IPS-15b (cell line): ENCODE data around the gene PDE11A.

Source experiments
- H3K27me3 ChIP-seq: one replicate; pipeline ENCODE4 v1.6.1; 2013; ENCODE audit warnings: low read length; ENCODE audit not compliant: control insufficient read depth, insufficient read depth
- H3K36me3 ChIP-seq: one replicate; pipeline ENCODE4 v1.6.1; 2013; ENCODE audit warnings: low read length; ENCODE audit not compliant: control insufficient read depth, insufficient read depth
- H3K4me1 ChIP-seq: one replicate; pipeline ENCODE4 v1.6.1; 2013; ENCODE audit warnings: mild to moderate bottlenecking, low read length; ENCODE audit not compliant: control insufficient read depth, insufficient read depth
- H3K4me3 ChIP-seq: one replicate; pipeline ENCODE4 v1.5.1; 2013; ENCODE audit warnings: low read depth, low read length
- H3K9ac ChIP-seq: one replicate; pipeline ENCODE4 v1.6.1; 2013; ENCODE audit warnings: low read depth, mild to moderate bottlenecking, low read length
- H3K9me3 ChIP-seq: one replicate; pipeline ENCODE4 v1.6.1; 2013; ENCODE audit warnings: mild to moderate bottlenecking, low read length; ENCODE audit not compliant: control insufficient read depth, insufficient read depth

The PDE11A gene

GRCh38 chr2:177618255-177619253 lies 454.0 kb downstream of the PDE11A start:
- peak overlapping the region; percentile 95 for H3K9ac ChIP-seq
- no peaks in the 10 kb centered on the region for H3K4me1 ChIP-seq
- H3K27me3 ChIP-seq, result no peaks in the 10 kb centered on the region
- H3K4me3 ChIP-seq, result peak overlapping the region; percentile 99
- no peaks in the 10 kb centered on the region for H3K36me3 ChIP-seq
- no peaks in the 10 kb centered on the region for H3K9me3 ChIP-seq

DNA sequence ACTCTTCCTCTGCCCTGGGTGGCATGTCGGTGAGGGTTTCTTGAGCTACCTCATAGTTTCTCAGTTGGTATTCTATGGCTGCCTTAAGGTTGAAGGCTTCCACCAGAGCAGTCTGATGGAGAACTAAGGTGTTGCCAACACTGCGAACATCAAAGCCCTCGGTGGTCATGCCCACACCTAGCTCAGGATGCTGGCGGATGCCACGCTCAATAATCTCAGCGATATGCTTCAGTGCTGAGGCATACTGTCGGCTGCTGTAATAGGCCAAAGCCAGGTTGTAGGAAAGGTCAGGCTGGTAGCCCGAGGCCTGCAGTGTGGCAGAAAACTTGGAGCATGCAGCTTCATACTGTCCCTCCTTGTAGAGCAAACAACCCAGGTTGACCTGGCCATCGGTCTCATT lies 454.7 kb downstream of the PDE11A start:
- Histone ChIP-seq H3K9ac (no peak overlapping the region), H3K4me1 (no peaks in the 10 kb centered on the region), H3K9me3 (no peaks in the 10 kb centered on the region), H3K4me3 (peak overlapping the region; percentile 99), H3K27me3 (no peaks in the 10 kb centered on the region), H3K36me3 (no peaks in the 10 kb centered on the region)

DNA sequence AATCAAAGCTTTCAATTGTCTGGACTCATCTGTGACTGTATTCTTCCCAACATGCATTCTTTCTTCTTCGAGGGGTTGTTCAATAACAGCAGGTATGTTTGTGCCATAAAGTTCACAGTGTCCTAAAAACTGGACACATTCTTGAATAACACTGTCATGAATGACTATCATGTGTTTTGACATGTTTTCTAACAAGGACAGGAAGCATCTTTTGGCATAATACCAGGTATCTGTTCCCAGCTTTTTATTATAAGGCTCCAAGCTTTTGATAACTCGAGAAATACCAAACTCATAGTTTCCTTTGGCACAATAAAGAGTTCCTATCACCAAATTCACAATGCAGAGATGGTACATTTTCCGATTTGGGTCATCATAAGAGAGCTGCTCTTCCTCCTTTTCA lies 455.8 kb downstream of the PDE11A start:
- Histone ChIP-seq H3K9me3 (no peaks in the 10 kb centered on the region), H3K27me3 (no peaks in the 10 kb centered on the region), H3K4me3 (no peak overlapping the region), H3K36me3 (no peaks in the 10 kb centered on the region), H3K4me1 (peaks cover 3% of the 10 kb centered on the region), H3K9ac (no peak overlapping the region)

DNA sequence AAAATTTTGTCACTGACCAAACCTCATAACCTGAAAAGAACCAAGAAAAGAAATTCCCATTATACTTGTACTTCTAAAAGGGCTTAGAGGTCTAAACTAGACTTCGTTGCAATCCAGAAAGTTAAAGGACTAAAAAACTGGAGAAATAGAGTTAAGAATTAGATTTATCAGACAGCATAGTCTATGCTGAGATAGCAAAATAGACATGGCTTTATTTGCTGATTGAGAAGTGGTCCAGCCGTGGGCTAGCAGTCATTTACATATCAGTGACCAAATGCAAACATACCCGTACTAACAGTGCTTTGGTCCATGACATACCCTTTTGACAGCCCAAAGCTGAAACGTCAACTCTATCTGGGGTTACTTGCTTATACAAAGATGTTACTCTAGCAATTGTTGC lies 456.5 kb downstream of the PDE11A start:
- Histone ChIP-seq H3K36me3 (no peaks in the 10 kb centered on the region), H3K27me3 (no peaks in the 10 kb centered on the region), H3K9me3 (no peaks in the 10 kb centered on the region), H3K4me3 (no peak overlapping the region), H3K9ac (no peak overlapping the region), H3K4me1 (peaks cover 9% of the 10 kb centered on the region)

- no peaks in the 10 kb centered on the region for H3K9me3 ChIP-seq
- no peaks in the 10 kb centered on the region for H3K36me3 ChIP-seq
- peaks cover 20% of the 10 kb centered on the region for H3K4me1 ChIP-seq
Measured at GRCh38 chr2:177612659-177613058, 459.9 kb downstream of the PDE11A start.

DNA sequence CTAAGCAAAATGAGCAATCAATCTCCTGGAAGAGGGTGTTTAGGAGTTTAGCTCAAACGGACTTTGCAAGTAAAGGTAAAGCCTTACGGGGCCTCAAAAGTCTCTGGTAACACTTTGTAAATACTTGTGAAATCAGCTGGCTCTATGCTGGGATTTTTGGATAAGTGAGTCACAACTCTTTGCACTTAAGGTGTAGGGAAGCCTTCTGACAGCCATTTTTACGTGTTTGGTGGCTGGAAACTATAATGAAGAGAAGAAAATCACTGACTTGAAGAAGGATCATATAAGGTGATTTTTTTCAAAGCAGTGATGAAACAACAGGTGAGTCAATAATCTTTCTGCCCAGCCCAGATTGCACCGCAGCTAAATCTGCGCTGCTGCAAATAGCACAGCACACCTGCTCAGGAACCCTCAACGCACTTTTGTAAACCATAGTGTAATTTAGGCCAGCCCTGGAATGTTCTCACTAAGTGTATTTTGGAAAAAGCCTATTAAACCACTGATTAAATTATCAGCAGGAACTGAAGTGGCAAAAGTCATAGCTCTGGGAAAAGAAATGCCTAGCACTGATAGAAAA lies 461.2 kb downstream of the PDE11A start:
- Histone ChIP-seq H3K4me1 (peaks cover 20% of the 10 kb centered on the region), H3K36me3 (no peaks in the 10 kb centered on the region), H3K27me3 (no peaks in the 10 kb centered on the region), H3K9ac (no peak overlapping the region), H3K4me3 (no peak overlapping the region), H3K9me3 (no peaks in the 10 kb centered on the region)

More at GRCh38 chr2:177612659-177613058, 459.9 kb downstream of the PDE11A start:
- Histone ChIP-seq H3K4me3 (no peak overlapping the region), H3K9ac (no peak overlapping the region), H3K27me3 (no peaks in the 10 kb centered on the region)

- Histone ChIP-seq H3K36me3 (no peaks in the 10 kb centered on the region), H3K9ac (no peak overlapping the region), H3K9me3 (no peaks in the 10 kb centered on the region), H3K4me3 (no peak overlapping the region), H3K4me1 (peaks cover 20% of the 10 kb centered on the region), H3K27me3 (no peaks in the 10 kb centered on the region)
Measured at GRCh38 chr2:177610813-177611212, 461.8 kb downstream of the PDE11A start.

DNA sequence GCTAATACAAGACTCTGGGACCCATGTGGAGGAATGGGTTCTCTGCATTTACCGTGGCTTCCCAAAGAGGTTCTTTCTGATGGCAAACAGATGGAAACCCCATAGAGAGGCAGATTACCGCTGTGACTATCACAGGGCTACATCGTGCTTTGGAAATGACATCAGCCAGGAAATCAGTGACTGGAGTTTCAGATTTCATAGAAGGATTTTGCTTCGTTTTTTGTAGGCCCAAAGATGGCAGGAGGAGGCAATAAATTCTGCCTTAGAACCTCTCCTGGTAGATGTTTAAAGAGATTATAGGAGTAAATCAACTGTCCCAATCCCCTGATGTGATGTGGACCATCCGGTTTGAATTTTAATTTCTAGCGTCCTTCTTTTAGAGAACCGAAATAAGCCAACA lies 465.9 kb downstream of the PDE11A start:
- H3K27me3 ChIP-seq, result no peaks in the 10 kb centered on the region
- H3K4me3 ChIP-seq, result no peak overlapping the region
- no peaks in the 10 kb centered on the region for H3K9me3 ChIP-seq
- peaks cover 16% of the 10 kb centered on the region for H3K4me1 ChIP-seq
- H3K36me3 ChIP-seq, result no peaks in the 10 kb centered on the region
- H3K9ac ChIP-seq, result no peak overlapping the region

DNA sequence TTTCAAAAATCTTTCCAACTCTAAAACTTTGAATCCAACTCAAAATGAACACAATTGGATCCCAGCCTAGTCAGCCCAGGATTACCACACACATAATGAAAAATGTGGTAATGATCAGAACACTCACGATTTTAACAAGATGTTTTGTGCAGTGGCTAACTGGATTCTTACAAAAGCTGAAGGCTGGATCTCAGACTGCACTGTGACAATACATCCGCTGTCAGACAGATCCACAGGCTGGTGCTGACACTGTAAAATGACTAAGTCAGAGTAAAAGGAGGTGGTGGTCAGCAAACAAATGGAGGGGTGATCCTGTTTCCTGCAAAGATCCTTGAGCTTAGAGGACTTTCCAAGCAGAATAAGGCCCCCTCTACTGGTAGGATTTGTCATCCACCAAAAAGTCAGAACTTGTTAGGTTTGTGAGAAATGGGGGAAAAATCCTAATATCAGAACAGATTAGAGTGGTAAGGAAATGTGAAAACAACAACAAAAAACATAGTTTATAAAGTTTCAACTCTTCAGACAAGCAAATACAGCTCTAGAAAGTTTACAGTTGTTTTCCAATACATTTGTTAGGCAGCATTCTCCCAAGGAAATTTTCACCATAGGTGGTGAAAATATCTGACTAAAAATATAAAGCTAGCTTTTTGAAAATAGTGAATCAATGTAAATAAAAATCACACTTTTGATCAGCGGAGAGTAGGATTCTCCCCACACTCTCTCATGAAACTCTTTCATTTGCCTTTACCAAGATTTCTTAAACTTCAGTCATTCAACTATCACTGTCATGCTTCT lies 468.1 kb downstream of the PDE11A start:
- H3K4me1 ChIP-seq, result no peaks in the 10 kb centered on the region
- no peaks in the 10 kb centered on the region for H3K9me3 ChIP-seq
- no peaks in the 10 kb centered on the region for H3K27me3 ChIP-seq
- no peaks in the 10 kb centered on the region for H3K36me3 ChIP-seq
- no peak overlapping the region for H3K4me3 ChIP-seq
- no peak overlapping the region for H3K9ac ChIP-seq

GRCh38 chr2:177603768-177604167 lies 468.8 kb downstream of the PDE11A start:
- Histone ChIP-seq H3K9me3 (no peaks in the 10 kb centered on the region), H3K9ac (no peak overlapping the region), H3K4me1 (no peaks in the 10 kb centered on the region), H3K36me3 (no peaks in the 10 kb centered on the region), H3K4me3 (no peak overlapping the region), H3K27me3 (no peaks in the 10 kb centered on the region)

DNA sequence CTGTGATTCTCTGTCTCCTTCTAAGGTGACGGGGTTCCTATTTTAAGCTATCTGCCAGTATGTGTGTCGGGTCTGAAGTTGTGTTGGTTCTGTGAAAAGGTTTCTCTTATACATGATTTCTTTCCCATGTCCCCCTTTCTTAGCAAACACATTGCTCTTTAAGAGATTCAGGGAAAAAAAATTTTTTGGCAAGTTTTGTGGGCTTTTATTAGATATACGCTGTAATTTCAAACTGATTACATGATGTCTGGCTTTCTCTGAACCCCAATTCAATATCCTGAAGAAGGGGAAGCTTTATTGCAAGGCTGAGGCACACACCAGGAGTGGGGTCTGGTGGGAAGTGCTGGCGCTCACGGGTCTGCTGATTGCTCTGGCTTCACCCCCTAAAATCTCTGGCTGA lies 469.4 kb downstream of the PDE11A start:
- Histone ChIP-seq H3K9ac (no peak overlapping the region), H3K4me3 (no peak overlapping the region), H3K36me3 (no peaks in the 10 kb centered on the region), H3K4me1 (no peaks in the 10 kb centered on the region), H3K9me3 (no peaks in the 10 kb centered on the region), H3K27me3 (no peaks in the 10 kb centered on the region)
